BE2C (cell line): ENCODE data around the gene ZNF665.

ENCODE experiments used
- DNase-seq: peaks from one replicate; pipeline ENCODE4 v3.0.0-alpha.2; 2020
- H3K27me3 ChIP-seq: fragments of 250-450 bp; sonication (Bioruptor Pico); 2 replicates; pipeline ENCODE4 v1.5.1; 2020; ENCODE audit warnings: mild to moderate bottlenecking
- H3K36me3 ChIP-seq: fragments of 250-450 bp; sonication (Bioruptor Pico); 2 replicates; pipeline ENCODE4 v1.5.1; 2020; ENCODE audit warnings: mild to moderate bottlenecking
- H3K4me1 ChIP-seq: fragments of 250-450 bp; sonication (Bioruptor Pico); 2 replicates; pipeline ENCODE4 v1.5.1; 2020
- H3K4me3 ChIP-seq: 2 replicates; pipeline ENCODE4 v1.5.1; 2011; ENCODE audit warnings: low read depth, low read length
- H3K9me3 ChIP-seq: fragments of 250-450 bp; sonication (Bioruptor Pico); 2 replicates; pipeline ENCODE4 v1.5.1; 2020
- TF ChIP-seq, protein P1 (sequence below): IDR thresholded peaks from 2 replicates; pipeline ENCODE4 v1.5.1; 2012; ENCODE audit warnings: mild to moderate bottlenecking, low read depth, low read length

The ZNF665 gene

DNA sequence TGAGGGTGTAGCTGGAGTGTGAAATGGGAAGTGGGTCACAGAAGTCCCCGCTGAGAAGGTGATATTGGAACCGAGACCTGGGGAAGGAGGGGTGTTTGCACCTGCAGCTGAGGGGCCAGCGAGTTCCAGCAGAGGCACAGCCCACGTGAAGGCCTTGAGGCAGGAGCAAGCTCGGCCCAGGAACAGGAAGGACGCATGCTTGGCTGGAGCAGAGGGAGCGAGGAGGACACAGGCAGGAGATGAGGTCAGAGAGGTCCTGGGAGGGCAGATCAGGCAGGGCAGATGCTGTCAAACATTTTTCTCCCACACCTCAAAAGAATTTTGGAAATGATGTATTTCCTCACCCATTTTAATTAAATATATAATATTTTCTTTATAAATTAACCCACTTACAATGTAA lies 69.8 kb downstream of the ZNF665 start:
- Histone ChIP-seq H3K4me1 (no peaks in the 10 kb centered on the region), H3K27me3 (no peaks in the 10 kb centered on the region), H3K36me3 (no peaks in the 10 kb centered on the region), H3K4me3 (no peak overlapping the region), H3K9me3 (no peaks in the 10 kb centered on the region)
- no peak for DNase-seq
- TF ChIP-seq, protein P1, sequence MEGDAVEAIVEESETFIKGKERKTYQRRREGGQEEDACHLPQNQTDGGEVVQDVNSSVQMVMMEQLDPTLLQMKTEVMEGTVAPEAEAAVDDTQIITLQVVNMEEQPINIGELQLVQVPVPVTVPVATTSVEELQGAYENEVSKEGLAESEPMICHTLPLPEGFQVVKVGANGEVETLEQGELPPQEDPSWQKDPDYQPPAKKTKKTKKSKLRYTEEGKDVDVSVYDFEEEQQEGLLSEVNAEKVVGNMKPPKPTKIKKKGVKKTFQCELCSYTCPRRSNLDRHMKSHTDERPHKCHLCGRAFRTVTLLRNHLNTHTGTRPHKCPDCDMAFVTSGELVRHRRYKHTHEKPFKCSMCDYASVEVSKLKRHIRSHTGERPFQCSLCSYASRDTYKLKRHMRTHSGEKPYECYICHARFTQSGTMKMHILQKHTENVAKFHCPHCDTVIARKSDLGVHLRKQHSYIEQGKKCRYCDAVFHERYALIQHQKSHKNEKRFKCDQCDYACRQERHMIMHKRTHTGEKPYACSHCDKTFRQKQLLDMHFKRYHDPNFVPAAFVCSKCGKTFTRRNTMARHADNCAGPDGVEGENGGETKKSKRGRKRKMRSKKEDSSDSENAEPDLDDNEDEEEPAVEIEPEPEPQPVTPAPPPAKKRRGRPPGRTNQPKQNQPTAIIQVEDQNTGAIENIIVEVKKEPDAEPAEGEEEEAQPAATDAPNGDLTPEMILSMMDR, result no peak
